ENCODE results near the gene FSD1L.

DNA sequence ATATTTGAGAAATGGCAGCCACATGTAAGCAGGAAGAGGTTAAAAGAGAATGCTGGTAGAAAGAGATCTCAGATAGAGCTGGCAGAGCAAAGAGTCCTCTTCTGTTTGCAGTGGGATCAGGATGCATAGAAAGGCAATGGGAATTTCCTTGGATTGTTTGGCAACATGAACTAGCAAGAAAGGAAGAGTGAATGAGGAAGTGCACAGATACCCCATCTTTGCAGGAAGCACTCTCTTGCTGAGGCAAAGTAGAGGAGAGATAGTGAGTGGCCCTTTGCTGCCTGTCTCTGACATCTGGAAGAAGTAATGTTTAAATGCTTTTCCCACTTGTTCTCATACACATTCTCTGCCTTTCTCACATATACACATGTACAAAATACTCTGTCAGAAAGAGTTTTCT lies 124.6 kb downstream of the FSD1L start:
- no peak for TF ChIP-seq SMC3 (IDR thresholded peaks at IDR 0.05)
- TF ChIP-seq, protein P1, sequence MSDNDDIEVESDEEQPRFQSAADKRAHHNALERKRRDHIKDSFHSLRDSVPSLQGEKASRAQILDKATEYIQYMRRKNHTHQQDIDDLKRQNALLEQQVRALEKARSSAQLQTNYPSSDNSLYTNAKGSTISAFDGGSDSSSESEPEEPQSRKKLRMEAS (IDR thresholded peaks at IDR 0.05): no peak
- TF ChIP-seq, protein P2, sequence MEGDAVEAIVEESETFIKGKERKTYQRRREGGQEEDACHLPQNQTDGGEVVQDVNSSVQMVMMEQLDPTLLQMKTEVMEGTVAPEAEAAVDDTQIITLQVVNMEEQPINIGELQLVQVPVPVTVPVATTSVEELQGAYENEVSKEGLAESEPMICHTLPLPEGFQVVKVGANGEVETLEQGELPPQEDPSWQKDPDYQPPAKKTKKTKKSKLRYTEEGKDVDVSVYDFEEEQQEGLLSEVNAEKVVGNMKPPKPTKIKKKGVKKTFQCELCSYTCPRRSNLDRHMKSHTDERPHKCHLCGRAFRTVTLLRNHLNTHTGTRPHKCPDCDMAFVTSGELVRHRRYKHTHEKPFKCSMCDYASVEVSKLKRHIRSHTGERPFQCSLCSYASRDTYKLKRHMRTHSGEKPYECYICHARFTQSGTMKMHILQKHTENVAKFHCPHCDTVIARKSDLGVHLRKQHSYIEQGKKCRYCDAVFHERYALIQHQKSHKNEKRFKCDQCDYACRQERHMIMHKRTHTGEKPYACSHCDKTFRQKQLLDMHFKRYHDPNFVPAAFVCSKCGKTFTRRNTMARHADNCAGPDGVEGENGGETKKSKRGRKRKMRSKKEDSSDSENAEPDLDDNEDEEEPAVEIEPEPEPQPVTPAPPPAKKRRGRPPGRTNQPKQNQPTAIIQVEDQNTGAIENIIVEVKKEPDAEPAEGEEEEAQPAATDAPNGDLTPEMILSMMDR (IDR thresholded peaks at IDR 0.05): no peak
- no peak for TF ChIP-seq KDM1A (IDR thresholded peaks at IDR 0.05; ENCODE audit: low read depth)
- no peak for TF ChIP-seq POLR2A (IDR thresholded peaks at IDR 0.05; ENCODE audit: low read length)
- TF ChIP-seq EHMT2 (IDR thresholded peaks at IDR 0.05; ENCODE audit: low read depth): no peak
- TF ChIP-seq NPAS2 (CRISPR knock-in tag; IDR thresholded peaks at IDR 0.05; ENCODE audit: borderline replicate concordance): no peak
- no peak for TF ChIP-seq BHLHE40 (IDR thresholded peaks at IDR 0.05; ENCODE audit: low read depth, low read length)
- no peak for TF ChIP-seq CEBPB (IDR thresholded peaks at IDR 0.05)
- no peak for TF ChIP-seq EP300 (IDR thresholded peaks at IDR 0.05)
- TF ChIP-seq CHD2 (IDR thresholded peaks at IDR 0.05; ENCODE audit: low read length, partially characterized antibody): no peak
- TF ChIP-seq, protein P3, sequence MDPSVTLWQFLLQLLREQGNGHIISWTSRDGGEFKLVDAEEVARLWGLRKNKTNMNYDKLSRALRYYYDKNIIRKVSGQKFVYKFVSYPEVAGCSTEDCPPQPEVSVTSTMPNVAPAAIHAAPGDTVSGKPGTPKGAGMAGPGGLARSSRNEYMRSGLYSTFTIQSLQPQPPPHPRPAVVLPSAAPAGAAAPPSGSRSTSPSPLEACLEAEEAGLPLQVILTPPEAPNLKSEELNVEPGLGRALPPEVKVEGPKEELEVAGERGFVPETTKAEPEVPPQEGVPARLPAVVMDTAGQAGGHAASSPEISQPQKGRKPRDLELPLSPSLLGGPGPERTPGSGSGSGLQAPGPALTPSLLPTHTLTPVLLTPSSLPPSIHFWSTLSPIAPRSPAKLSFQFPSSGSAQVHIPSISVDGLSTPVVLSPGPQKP (IDR thresholded peaks at IDR 0.05; ENCODE audit: low read depth, low read length): no peak
- no peak for TF ChIP-seq MYC (IDR thresholded peaks at IDR 0.05; ENCODE audit: borderline replicate concordance, low read length)
